Liver (tissue), 9 donors: ENCODE data around the gene DRAM1. TPM values are rescaled to one million over a fixed set of nuclear protein-coding genes. Genes with fewer than 3 reads are reported as not detected.

ENCODE experiments used
- DNase-seq: peaks from one replicate; pipeline ENCODE4 v3.0.0-alpha.2; 2017; ENCODE audit warnings: low spot score
- H3K27ac ChIP-seq, 2 donors: one replicate each; pipeline ENCODE4 v1.7.0; 2013; ENCODE audit warnings: inconsistent platforms in 2 of 2, low read length in 2 of 2, control low read depth in 1 of 2, low read depth in 1 of 2, mild to moderate bottlenecking in 1 of 2
- H3K27me3 ChIP-seq, 4 donors: one replicate each; pipeline versions ENCODE4 v1.6.1 to v1.7.0; 2013; ENCODE audit warnings: low read length in 3 of 4, inconsistent platforms in 1 of 4, mild to moderate bottlenecking in 1 of 4, moderate library complexity in 1 of 4; ENCODE audit not compliant: control insufficient read depth in 4 of 4, insufficient read depth in 4 of 4
- H3K36me3 ChIP-seq, 4 donors: one replicate each; pipeline versions ENCODE4 v1.6.1 to v1.7.0; 2013; ENCODE audit warnings: low read length in 3 of 4, mild to moderate bottlenecking in 3 of 4, low read depth in 1 of 4, moderate library complexity in 1 of 4; ENCODE audit not compliant: control insufficient read depth in 4 of 4, insufficient read depth in 3 of 4
- H3K4me1 ChIP-seq, 4 donors: one replicate each; pipeline versions ENCODE4 v1.6.1 to v1.7.0; 2013; ENCODE audit warnings: low read length in 3 of 4, mild to moderate bottlenecking in 3 of 4, moderate library complexity in 1 of 4; ENCODE audit not compliant: control insufficient read depth in 4 of 4, insufficient read depth in 4 of 4
- H3K4me3 ChIP-seq, 3 donors: one replicate each; pipeline versions ENCODE4 v1.6.1 to v1.7.0; 2013; ENCODE audit warnings: low read length in 3 of 3, control low read depth in 1 of 3, low read depth in 1 of 3, mild to moderate bottlenecking in 1 of 3
- H3K9ac ChIP-seq, 2 donors: one replicate each; pipeline ENCODE4 v1.7.0; 2013; ENCODE audit warnings: low read length in 2 of 2, mild to moderate bottlenecking in 2 of 2, moderate library complexity in 2 of 2, control low read depth in 1 of 2, low read depth in 1 of 2
- H3K9me3 ChIP-seq, 4 donors: one replicate each; pipeline versions ENCODE4 v1.6.1 to v1.7.0; 2013; ENCODE audit warnings: low read length in 3 of 4; ENCODE audit not compliant: control insufficient read depth in 4 of 4
- EGR1 ChIP-seq, 2 donors: IDR thresholded peaks; 2 replicates each; pipeline ENCODE4 v1.6.1; 2016 to 2018; ENCODE audit warnings: antibody characterized with exemption in 2 of 2, low read depth in 2 of 2
- FOXA1 ChIP-seq: IDR thresholded peaks from 2 replicates; pipeline ENCODE4 v1.6.1; 2016; ENCODE audit warnings: antibody characterized with exemption
- FOXA2 ChIP-seq: IDR thresholded peaks from 2 replicates; pipeline ENCODE4 v1.6.1; 2016; ENCODE audit warnings: antibody characterized with exemption
- GABPA ChIP-seq, 2 donors: IDR thresholded peaks in 1 of 2; conservative IDR thresholded peaks in 1 of 2; 2 replicates each; pipeline ENCODE4 v1.6.1; 2016; ENCODE audit warnings: antibody characterized with exemption in 2 of 2, mild to moderate bottlenecking in 1 of 2, moderate library complexity in 1 of 2
- HNF4A ChIP-seq, 2 donors: conservative IDR thresholded peaks; 2 replicates each; pipeline ENCODE4 v1.6.1; 2016; ENCODE audit warnings: antibody characterized with exemption in 2 of 2, mild to moderate bottlenecking in 2 of 2
- HNF4G ChIP-seq: IDR thresholded peaks from 2 replicates; pipeline ENCODE4 v1.6.1; 2016; ENCODE audit warnings: antibody characterized with exemption
- JUND ChIP-seq, 2 donors: IDR thresholded peaks; 2 replicates each; pipeline ENCODE4 v1.6.1; 2016; ENCODE audit warnings: antibody characterized with exemption in 2 of 2
- NR2F2 ChIP-seq: IDR thresholded peaks from 2 replicates; pipeline ENCODE4 v1.6.1; 2016; ENCODE audit warnings: antibody characterized with exemption
- RAD21 ChIP-seq, 2 donors: IDR thresholded peaks; 2 replicates each; pipeline ENCODE4 v1.6.1; 2016; ENCODE audit warnings: antibody characterized with exemption in 2 of 2, mild to moderate bottlenecking in 2 of 2
- RXRA ChIP-seq, 2 donors: IDR thresholded peaks; 2 replicates each; pipeline ENCODE4 v1.6.1; 2017 to 2018; ENCODE audit warnings: antibody characterized with exemption in 2 of 2, mild to moderate bottlenecking in 1 of 2
- SP1 ChIP-seq: IDR thresholded peaks from 2 replicates; pipeline ENCODE4 v1.6.1; 2018; ENCODE audit warnings: antibody characterized with exemption, mild to moderate bottlenecking
- TAF1 ChIP-seq: conservative IDR thresholded peaks from 2 replicates; pipeline ENCODE4 v1.6.1; 2016; ENCODE audit warnings: antibody characterized with exemption, mild to moderate bottlenecking
- YY1 ChIP-seq: IDR thresholded peaks from 2 replicates; pipeline ENCODE4 v1.6.1; 2016; ENCODE audit warnings: antibody characterized with exemption, mild to moderate bottlenecking
- WGBS: extraction: QIAGEN DNeasy Blood & Tissue Kit; methylation state at CpG from one replicate; pipeline ENCODE4 v1.1.7; 2013; 5-methylcytosine and 5-hydroxymethylcytosine counted together
- polyA plus RNA-seq, 2 donors: library from polyadenylated mRNA; stranded (reverse) in 1 of 2; unstranded in 1 of 2; fragments of 200-250 nt in 1 of 2; fragments of >200 nt in 1 of 2; fragmentation: Nextera tagmentation in 1 of 2; extraction: Ambion mirVana in 1 of 2; gene quantifications; one replicate each; pipeline versions ENCODE4 v1.2.1 to v1.2.3, GENCODE V29; 2013 to 2015
- total RNA-seq, 2 donors: library from RNA; depleted of rRNA; stranded (reverse); fragments of >200 nt; gene quantifications; one replicate each; pipeline ENCODE4 v1.2.3, GENCODE V29; 2014
- TF ChIP-seq, protein P1 (sequence below): IDR thresholded peaks from 2 replicates; pipeline ENCODE4 v1.6.1; 2016; ENCODE audit warnings: antibody characterized with exemption, mild to moderate bottlenecking
- TF ChIP-seq, protein P2 (sequence below): IDR thresholded peaks from 2 replicates; pipeline ENCODE4 v1.6.1; 2016; ENCODE audit warnings: antibody characterized with exemption
- TF ChIP-seq, protein P3 (sequence below): IDR thresholded peaks from 2 replicates; pipeline ENCODE4 v1.6.1; 2016; ENCODE audit warnings: antibody characterized with exemption
- TF ChIP-seq, protein P4 (sequence below): fragments of 150-350 bp; IDR thresholded peaks from 2 replicates; pipeline ENCODE4 v1.5.1; 2017; ENCODE audit warnings: improper control_type of control experiment, low read depth, low read length; ENCODE audit not compliant: missing input control
- TF ChIP-seq, protein P5 (sequence below): IDR thresholded peaks from 2 replicates; pipeline ENCODE4 v1.6.1; 2016; ENCODE audit warnings: antibody characterized with exemption
- donor health status: healthy.
- donor health status: healthy.
- donor health status: healthy.
- donor health status: healthy.
- donor health status: healthy.

Gene DRAM1
- total and polyA plus RNA-seq, 4 donors: 2.7 to 7.8 (median 3.4) TPM

DNA sequence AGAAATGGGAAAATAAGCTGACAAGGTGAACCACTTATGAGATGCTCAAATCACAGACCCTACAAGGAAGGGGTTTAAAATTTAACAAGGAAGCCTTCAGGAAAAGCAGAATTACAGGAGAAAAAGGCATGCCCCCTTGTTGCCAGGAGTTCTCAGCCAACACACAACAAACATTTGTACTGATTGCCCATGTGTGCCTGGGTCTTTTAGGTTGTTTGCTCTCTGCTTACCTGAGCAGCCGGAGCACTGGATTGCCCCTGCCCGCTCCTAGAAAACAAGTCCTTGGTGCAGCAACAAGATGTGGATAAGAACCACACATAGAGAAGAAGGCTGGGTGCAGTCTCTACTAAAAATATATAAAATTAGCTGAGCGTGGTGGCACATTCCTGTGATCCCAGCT is 3.4 kb downstream of the DRAM1 start:
- Histone ChIP-seq H3K27ac (no peak overlapping the region), H3K9me3 (no peaks in the 10 kb centered on the region), H3K9ac (no peak overlapping the region), H3K4me1 (peaks cover 0 to 5% (median 0%) of the 10 kb centered on the region in 4 donors), H3K36me3 (no peaks in the 10 kb centered on the region), H3K4me3 (no peak overlapping the region), H3K27me3 (no peaks in the 10 kb centered on the region)
- no peak for DNase-seq
- TF ChIP-seq EGR1 (IDR thresholded peaks at IDR 0.05; ENCODE audit: low read depth in 2 of 2): no peak
- TF ChIP-seq NR2F2: no peak
- no peak for TF ChIP-seq GABPA (IDR thresholded peaks at IDR 0.05 in 1 of 2, conservative IDR thresholded peaks at IDR 0.05 in 1 of 2)
- TF ChIP-seq SP1: no peak
- no peak for TF ChIP-seq TAF1
- no peak for TF ChIP-seq HNF4G
- TF ChIP-seq, protein P1, sequence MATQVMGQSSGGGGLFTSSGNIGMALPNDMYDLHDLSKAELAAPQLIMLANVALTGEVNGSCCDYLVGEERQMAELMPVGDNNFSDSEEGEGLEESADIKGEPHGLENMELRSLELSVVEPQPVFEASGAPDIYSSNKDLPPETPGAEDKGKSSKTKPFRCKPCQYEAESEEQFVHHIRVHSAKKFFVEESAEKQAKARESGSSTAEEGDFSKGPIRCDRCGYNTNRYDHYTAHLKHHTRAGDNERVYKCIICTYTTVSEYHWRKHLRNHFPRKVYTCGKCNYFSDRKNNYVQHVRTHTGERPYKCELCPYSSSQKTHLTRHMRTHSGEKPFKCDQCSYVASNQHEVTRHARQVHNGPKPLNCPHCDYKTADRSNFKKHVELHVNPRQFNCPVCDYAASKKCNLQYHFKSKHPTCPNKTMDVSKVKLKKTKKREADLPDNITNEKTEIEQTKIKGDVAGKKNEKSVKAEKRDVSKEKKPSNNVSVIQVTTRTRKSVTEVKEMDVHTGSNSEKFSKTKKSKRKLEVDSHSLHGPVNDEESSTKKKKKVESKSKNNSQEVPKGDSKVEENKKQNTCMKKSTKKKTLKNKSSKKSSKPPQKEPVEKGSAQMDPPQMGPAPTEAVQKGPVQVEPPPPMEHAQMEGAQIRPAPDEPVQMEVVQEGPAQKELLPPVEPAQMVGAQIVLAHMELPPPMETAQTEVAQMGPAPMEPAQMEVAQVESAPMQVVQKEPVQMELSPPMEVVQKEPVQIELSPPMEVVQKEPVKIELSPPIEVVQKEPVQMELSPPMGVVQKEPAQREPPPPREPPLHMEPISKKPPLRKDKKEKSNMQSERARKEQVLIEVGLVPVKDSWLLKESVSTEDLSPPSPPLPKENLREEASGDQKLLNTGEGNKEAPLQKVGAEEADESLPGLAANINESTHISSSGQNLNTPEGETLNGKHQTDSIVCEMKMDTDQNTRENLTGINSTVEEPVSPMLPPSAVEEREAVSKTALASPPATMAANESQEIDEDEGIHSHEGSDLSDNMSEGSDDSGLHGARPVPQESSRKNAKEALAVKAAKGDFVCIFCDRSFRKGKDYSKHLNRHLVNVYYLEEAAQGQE: no peak
- TF ChIP-seq, protein P2, sequence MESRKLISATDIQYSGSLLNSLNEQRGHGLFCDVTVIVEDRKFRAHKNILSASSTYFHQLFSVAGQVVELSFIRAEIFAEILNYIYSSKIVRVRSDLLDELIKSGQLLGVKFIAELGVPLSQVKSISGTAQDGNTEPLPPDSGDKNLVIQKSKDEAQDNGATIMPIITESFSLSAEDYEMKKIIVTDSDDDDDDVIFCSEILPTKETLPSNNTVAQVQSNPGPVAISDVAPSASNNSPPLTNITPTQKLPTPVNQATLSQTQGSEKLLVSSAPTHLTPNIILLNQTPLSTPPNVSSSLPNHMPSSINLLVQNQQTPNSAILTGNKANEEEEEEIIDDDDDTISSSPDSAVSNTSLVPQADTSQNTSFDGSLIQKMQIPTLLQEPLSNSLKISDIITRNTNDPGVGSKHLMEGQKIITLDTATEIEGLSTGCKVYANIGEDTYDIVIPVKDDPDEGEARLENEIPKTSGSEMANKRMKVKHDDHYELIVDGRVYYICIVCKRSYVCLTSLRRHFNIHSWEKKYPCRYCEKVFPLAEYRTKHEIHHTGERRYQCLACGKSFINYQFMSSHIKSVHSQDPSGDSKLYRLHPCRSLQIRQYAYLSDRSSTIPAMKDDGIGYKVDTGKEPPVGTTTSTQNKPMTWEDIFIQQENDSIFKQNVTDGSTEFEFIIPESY: no peak
- TF ChIP-seq, protein P3, sequence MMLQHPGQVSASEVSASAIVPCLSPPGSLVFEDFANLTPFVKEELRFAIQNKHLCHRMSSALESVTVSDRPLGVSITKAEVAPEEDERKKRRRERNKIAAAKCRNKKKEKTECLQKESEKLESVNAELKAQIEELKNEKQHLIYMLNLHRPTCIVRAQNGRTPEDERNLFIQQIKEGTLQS: no peak
- TF ChIP-seq RXRA (IDR thresholded peaks at IDR 0.05): no peak
- no peak for TF ChIP-seq JUND (IDR thresholded peaks at IDR 0.05)
- no peak for TF ChIP-seq RAD21 (IDR thresholded peaks at IDR 0.05)
- TF ChIP-seq HNF4A (conservative IDR thresholded peaks at IDR 0.05): no peak
- TF ChIP-seq FOXA1: no peak
- TF ChIP-seq, protein P4, sequence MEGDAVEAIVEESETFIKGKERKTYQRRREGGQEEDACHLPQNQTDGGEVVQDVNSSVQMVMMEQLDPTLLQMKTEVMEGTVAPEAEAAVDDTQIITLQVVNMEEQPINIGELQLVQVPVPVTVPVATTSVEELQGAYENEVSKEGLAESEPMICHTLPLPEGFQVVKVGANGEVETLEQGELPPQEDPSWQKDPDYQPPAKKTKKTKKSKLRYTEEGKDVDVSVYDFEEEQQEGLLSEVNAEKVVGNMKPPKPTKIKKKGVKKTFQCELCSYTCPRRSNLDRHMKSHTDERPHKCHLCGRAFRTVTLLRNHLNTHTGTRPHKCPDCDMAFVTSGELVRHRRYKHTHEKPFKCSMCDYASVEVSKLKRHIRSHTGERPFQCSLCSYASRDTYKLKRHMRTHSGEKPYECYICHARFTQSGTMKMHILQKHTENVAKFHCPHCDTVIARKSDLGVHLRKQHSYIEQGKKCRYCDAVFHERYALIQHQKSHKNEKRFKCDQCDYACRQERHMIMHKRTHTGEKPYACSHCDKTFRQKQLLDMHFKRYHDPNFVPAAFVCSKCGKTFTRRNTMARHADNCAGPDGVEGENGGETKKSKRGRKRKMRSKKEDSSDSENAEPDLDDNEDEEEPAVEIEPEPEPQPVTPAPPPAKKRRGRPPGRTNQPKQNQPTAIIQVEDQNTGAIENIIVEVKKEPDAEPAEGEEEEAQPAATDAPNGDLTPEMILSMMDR: no peak
- no peak for TF ChIP-seq FOXA2
- TF ChIP-seq, protein P5, sequence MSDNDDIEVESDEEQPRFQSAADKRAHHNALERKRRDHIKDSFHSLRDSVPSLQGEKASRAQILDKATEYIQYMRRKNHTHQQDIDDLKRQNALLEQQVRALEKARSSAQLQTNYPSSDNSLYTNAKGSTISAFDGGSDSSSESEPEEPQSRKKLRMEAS: no peak
- TF ChIP-seq YY1: no peak
- 96% methylated on average over 3 of the region's 3 CpGs for WGBS
